Common myeloid progenitor, CD34-positive (primary cell): ENCODE data around the gene UBE2U.

ENCODE experiments used
- CTCF ChIA-PET: fragments of 350-600 bp; sonication (Branson Sonifier 250); formaldehyde crosslinking; loops from one replicate; lab custom pipeline; 2021; ENCODE audit warnings: antibody characterized with exemption; lab: Charles Lee
- POLR2A ChIA-PET: fragments of 350-600 bp; sonication (Branson Sonifier 250); formaldehyde crosslinking; loops from one replicate; lab custom pipeline; 2021; ENCODE audit warnings: antibody characterized with exemption; lab: Charles Lee
- DNase-seq, 3 donors: peaks; one replicate each; pipeline versions ENCODE4 v3.0.0 to v3.0.0-alpha.2; 2013
- H3K27ac ChIP-seq, 2 experiments: 1 replicate in 1 of 2; 2 replicates in 1 of 2; pipeline ENCODE4 v1.7.0; 2013; ENCODE audit warnings: inconsistent platforms in 2 of 2, low read length in 2 of 2, mild to moderate bottlenecking in 2 of 2, low read depth in 1 of 2, moderate library complexity in 1 of 2; ENCODE audit not compliant: severe bottlenecking in 2 of 2, insufficient read depth in 1 of 2, poor library complexity in 1 of 2
- H3K27me3 ChIP-seq, 5 experiments: replicated peaks in 2 of 5; 1 replicate in 3 of 5; 2 replicates in 2 of 5; pipeline versions ENCODE4 v1.6.1 to v1.7.0; 2013; ENCODE audit warnings: low read length in 4 of 5, mild to moderate bottlenecking in 2 of 5, moderate library complexity in 2 of 5, inconsistent platforms in 1 of 5; ENCODE audit not compliant: insufficient read depth in 5 of 5, control insufficient read depth in 4 of 5
- H3K36me3 ChIP-seq, 4 experiments: 1 replicate in 2 of 4; 2 replicates in 2 of 4; pipeline versions ENCODE4 v1.6.1 to v1.7.0; 2013; ENCODE audit warnings: low read length in 3 of 4, control low read depth in 1 of 4, mild to moderate bottlenecking in 1 of 4; ENCODE audit not compliant: control insufficient read depth in 4 of 4, insufficient read depth in 4 of 4
- H3K4me1 ChIP-seq, 4 experiments: 1 replicate in 3 of 4; 2 replicates in 1 of 4; pipeline versions ENCODE4 v1.6.1 to v1.7.1; 2013; ENCODE audit warnings: low read length in 3 of 4, mild to moderate bottlenecking in 3 of 4, control low read depth in 1 of 4, inconsistent platforms in 1 of 4, moderate library complexity in 1 of 4; ENCODE audit not compliant: control insufficient read depth in 4 of 4, insufficient read depth in 4 of 4; ENCODE audit errors: control extremely low read depth in 1 of 4
- H3K4me3 ChIP-seq, 7 experiments: 1 replicate in 4 of 7; 2 replicates in 3 of 7; pipeline versions ENCODE4 v1.5.1 to v1.7.0; 2013; ENCODE audit warnings: mild to moderate bottlenecking in 7 of 7, low read length in 6 of 7, moderate library complexity in 6 of 7, inconsistent platforms in 2 of 7, low read depth in 2 of 7, control low read depth in 1 of 7; ENCODE audit not compliant: insufficient read depth in 4 of 7, control insufficient read depth in 1 of 7; ENCODE audit errors: extremely low read depth in 1 of 7
- H3K9me3 ChIP-seq, 5 experiments: 1 replicate in 4 of 5; 2 replicates in 1 of 5; pipeline versions ENCODE4 v1.6.1 to v1.7.1; 2013; ENCODE audit warnings: low read length in 4 of 5, mild to moderate bottlenecking in 2 of 5, inconsistent platforms in 1 of 5, low read depth in 1 of 5, moderate library complexity in 1 of 5; ENCODE audit not compliant: control insufficient read depth in 4 of 5, insufficient read depth in 2 of 5; ENCODE audit errors: control extremely low read depth in 1 of 5
- WGBS: methylation state at CpG from one replicate; pipeline ENCODE4 v1.1.5; 2013; ENCODE audit not compliant: insufficient coverage; 5-methylcytosine and 5-hydroxymethylcytosine counted together

The UBE2U gene

DNA sequence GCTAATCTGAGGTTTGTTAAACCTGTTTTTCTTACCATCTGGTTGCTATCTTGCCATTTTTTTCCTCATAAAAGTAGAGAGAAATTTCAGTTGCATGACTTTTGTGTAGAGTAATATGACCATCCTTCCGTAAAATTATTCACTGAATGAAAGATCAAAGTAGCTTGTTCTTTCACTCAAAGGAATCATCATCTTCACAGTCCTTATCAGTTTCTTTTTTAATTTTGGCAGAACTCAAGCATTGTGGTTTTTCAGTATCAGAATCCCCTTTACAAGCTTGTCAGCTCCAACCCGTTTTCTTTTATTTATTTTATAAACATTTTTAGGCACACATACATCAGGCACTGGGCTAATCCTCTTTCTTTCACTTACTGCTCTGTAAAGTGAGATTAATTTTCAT, 91.7 kb downstream of the UBE2U start:
- no peak for DNase-seq
- Histone ChIP-seq H3K27ac (no peak overlapping the region), H3K27me3 (no peaks in the 10 kb centered on the region), H3K36me3 (no peaks in the 10 kb centered on the region), H3K9me3 (peaks cover 0 to 3% (median 0%) of the 10 kb centered on the region in 5 experiments), H3K4me1 (no peaks in the 10 kb centered on the region), H3K4me3 (no peak overlapping the region)
- POLR2A ChIA-PET = no interaction called here
- CTCF ChIA-PET = no interaction called here
- WGBS = 100% methylated on average over 1 of the region's 2 CpGs

DNA sequence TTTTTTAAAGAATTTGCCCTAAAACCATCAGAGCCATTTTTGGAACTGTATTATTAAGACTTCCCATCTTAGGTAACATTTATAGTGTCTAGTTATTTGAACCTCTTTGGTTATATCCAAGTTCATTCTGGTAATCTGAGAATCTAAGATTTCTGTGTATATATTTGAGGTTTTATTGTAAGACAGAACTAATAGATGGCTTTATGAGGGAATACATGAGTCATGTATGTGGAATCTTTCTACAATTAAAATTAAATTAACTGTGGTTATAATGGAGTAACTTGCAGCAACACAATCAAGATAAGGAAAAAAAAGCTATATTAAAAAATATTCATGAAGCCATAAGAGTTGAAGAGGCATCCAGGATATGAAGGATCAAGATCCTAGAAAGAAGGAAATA, 92.1 kb downstream of the UBE2U start:
- ChIA-PET CTCF (no interaction called here), POLR2A (no interaction called here)
- H3K9me3 ChIP-seq = peaks cover 0 to 3% (median 0%) of the 10 kb centered on the region in 5 experiments
- H3K36me3 ChIP-seq = no peaks in the 10 kb centered on the region
- H3K4me3 ChIP-seq = no peak overlapping the region
- no peak overlapping the region for H3K27ac ChIP-seq
- H3K4me1 ChIP-seq = no peaks in the 10 kb centered on the region
- DNase-seq = no peak
- no peaks in the 10 kb centered on the region for H3K27me3 ChIP-seq

DNA sequence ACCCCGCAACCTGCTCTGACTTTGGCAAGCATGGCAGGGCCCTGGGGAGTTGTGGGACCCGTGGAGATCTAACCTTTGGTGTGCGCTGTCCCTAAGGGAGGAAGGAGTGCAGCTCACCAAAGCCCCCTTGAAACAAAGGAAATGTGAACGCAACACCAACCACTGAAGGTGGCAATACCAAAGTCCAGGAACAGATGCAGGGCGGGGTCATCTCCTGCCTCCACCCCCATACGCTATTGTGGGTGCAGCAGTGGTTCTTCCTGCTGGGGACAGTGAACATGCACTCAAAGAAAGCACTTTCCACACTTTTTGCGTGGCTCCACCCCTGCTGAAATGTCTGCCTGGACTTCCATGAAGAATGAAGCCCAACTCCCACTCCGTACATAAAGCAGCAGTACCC, 93.0 kb downstream of the UBE2U start:
- peaks cover 0 to 3% (median 0%) of the 10 kb centered on the region in 5 experiments for H3K9me3 ChIP-seq
- DNase-seq = no peak
- no peak overlapping the region for H3K4me3 ChIP-seq
- H3K27ac ChIP-seq = no peak overlapping the region
- POLR2A ChIA-PET = no interaction called here
- no peaks in the 10 kb centered on the region for H3K27me3 ChIP-seq
- no peaks in the 10 kb centered on the region for H3K4me1 ChIP-seq
- CTCF ChIA-PET = no interaction called here
- 88% methylated on average over 7 of the region's 8 CpGs for WGBS
- no peaks in the 10 kb centered on the region for H3K36me3 ChIP-seq

DNA sequence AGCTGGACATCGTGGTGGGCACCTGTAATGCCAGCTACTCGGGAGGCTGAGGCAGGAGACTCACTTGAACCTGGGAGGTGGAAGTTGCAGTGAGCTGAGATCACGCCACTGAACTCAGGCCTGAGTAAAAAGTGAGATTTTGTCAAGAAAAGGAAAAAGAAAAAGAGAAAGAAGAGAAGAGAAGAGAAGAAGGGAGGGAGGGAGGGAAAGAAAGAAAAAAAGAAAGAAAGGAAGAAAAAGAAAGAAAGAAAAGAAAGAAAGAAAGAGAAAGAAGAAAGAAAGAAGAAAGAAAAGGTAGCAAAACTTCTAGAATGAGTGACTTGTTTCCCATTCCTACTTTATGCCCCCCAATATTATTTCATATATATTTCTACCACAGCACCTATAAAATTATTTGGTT, 98.8 kb downstream of the UBE2U start:
- CTCF ChIA-PET = no interaction called here
- H3K4me3 ChIP-seq = no peak overlapping the region
- POLR2A ChIA-PET = no interaction called here
- no peaks in the 10 kb centered on the region for H3K36me3 ChIP-seq
- H3K4me1 ChIP-seq = no peaks in the 10 kb centered on the region
- no peak for DNase-seq
- WGBS = 100% methylated on average over 2 of the region's 3 CpGs
- H3K27ac ChIP-seq = no peak overlapping the region
- no peaks in the 10 kb centered on the region for H3K27me3 ChIP-seq
- H3K9me3 ChIP-seq = no peaks in the 10 kb centered on the region

DNA sequence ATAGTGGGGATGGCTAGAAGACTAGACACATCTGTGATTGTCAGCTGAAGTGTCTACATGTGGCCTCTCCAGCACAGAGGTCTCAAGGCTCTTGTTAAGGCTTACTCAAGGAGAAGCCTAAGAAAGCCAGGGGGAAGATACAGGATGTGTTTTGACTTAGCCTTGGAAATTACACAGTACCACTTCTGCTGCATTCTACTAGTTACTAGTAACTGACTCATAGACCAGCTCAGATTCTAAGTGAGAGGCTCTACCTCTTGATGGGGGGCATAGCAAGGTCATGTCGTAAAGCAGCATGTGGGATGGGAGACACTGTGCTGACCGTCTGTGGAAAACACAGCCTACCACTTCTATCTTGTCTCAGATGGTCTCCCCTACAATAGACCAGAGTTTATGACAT, 99.5 kb downstream of the UBE2U start:
- H3K4me1 ChIP-seq = peaks cover 0 to 3% (median under 1%) of the 10 kb centered on the region in 4 experiments
- no peak overlapping the region for H3K27ac ChIP-seq
- no peak for DNase-seq
- CTCF ChIA-PET = no interaction called here
- H3K36me3 ChIP-seq = no peaks in the 10 kb centered on the region
- H3K4me3 ChIP-seq = no peak overlapping the region
- H3K9me3 ChIP-seq = no peaks in the 10 kb centered on the region
- WGBS = 100% methylated on average over 1 of the region's 2 CpGs
- H3K27me3 ChIP-seq = no peaks in the 10 kb centered on the region
- POLR2A ChIA-PET = no interaction called here

DNA sequence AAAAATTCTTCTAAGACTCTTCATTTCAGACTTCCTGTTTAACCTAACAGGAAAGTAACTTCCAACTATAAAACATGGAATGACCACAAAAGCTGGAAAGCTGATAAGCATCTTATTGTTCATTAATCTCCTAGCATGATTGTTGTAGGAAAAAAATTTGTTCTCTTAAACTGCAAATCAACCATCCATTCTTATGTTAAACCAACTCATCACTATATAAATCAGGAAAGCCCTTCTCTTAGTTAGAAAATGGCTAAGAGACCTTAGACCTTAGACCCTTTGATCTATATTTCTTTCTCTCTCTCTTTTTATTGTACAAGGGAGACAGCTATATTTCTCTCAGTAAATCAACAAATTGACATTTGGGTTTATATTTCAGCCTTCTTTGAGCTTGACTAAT, 101.4 kb downstream of the UBE2U start:
- POLR2A ChIA-PET = no interaction called here
- Histone ChIP-seq H3K4me3 (no peak overlapping the region), H3K27me3 (no peaks in the 10 kb centered on the region), H3K36me3 (no peaks in the 10 kb centered on the region), H3K27ac (no peak overlapping the region), H3K4me1 (peaks cover 6 to 13% (median 9%) of the 10 kb centered on the region in 4 experiments), H3K9me3 (no peaks in the 10 kb centered on the region)
- DNase-seq = no peak
- CTCF ChIA-PET = interaction anchor here (0.6 to 1.2 kb wide), 2 partner anchors 8 to 237 kb away, joined by 3 read pairs; no protein-coding TSS in a partner anchor

DNA sequence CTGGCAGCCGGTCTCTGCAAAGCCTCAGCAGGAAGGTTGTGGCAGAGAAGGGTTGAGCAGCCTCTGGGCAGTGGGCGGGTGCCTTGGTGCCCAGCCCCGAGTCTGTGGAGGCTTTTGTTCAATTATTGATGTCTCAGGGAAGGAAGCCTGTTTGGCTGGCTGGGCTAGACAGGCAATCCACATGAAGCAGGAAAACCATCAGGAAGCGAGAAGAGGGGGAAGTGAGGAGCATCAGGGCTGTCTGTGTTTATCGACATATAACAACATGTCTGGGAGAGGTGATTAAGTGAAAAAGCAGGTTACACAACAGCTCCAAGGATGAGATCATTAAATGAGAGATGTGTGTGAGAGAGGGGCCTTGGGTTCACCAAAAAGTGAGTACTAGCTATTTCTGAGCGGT, 105.4 kb downstream of the UBE2U start:
- ChIA-PET POLR2A (no interaction called here), CTCF (no interaction called here)
- Histone ChIP-seq H3K27ac (peak overlapping the region in 1 of 2 experiments; percentile 57), H3K9me3 (no peaks in the 10 kb centered on the region), H3K36me3 (no peaks in the 10 kb centered on the region), H3K4me3 (no peak overlapping the region), H3K27me3 (no peaks in the 10 kb centered on the region), H3K4me1 (peaks cover 6 to 13% (median 9%) of the 10 kb centered on the region in 4 experiments)
- 0% methylated on average over 5 of the region's 6 CpGs for WGBS
- DNase-seq = peak; percentile 14 to 61 (median 46)
